Thymus (tissue), 11 donors: ENCODE data around the gene C2orf92. TPM values are rescaled to one million over a fixed set of nuclear protein-coding genes. Genes with fewer than 3 reads are reported as not detected.

Experiments
- DNase-seq, 9 donors: peaks; one replicate each; pipeline ENCODE4 v3.0.0-alpha.2; 2013; ENCODE audit warnings: low spot score in 9 of 9, low read depth in 6 of 9, missing footprints in 1 of 9
- H3K27ac ChIP-seq, 2 donors: one replicate each; pipeline ENCODE4 v1.5.1; 2013; ENCODE audit warnings: control low read depth in 1 of 2, low read depth in 1 of 2, low read length in 1 of 2, mild to moderate bottlenecking in 1 of 2, moderate library complexity in 1 of 2
- H3K27me3 ChIP-seq, 2 donors: one replicate each; pipeline ENCODE4 v1.5.1; 2013; ENCODE audit warnings: low read length in 1 of 2; ENCODE audit not compliant: control insufficient read depth in 2 of 2, insufficient read depth in 1 of 2
- H3K36me3 ChIP-seq, 2 donors: one replicate each; pipeline ENCODE4 v1.5.1; 2013; ENCODE audit warnings: low read length in 1 of 2, mild to moderate bottlenecking in 1 of 2, moderate library complexity in 1 of 2; ENCODE audit not compliant: control insufficient read depth in 2 of 2, insufficient read depth in 2 of 2
- H3K4me1 ChIP-seq, 2 donors: one replicate each; pipeline ENCODE4 v1.5.1; 2013; ENCODE audit warnings: low read length in 2 of 2; ENCODE audit not compliant: control insufficient read depth in 2 of 2, insufficient read depth in 2 of 2
- H3K4me3 ChIP-seq, 2 donors: one replicate each; pipeline ENCODE4 v1.5.1; 2013; ENCODE audit warnings: low read length in 2 of 2, control low read depth in 1 of 2, mild to moderate bottlenecking in 1 of 2
- H3K9me3 ChIP-seq, 2 donors: one replicate each; pipeline ENCODE4 v1.5.1; 2013; ENCODE audit warnings: low read length in 1 of 2, mild to moderate bottlenecking in 1 of 2; ENCODE audit not compliant: control insufficient read depth in 2 of 2, insufficient read depth in 1 of 2
- WGBS: extraction: QIAGEN DNeasy Blood & Tissue Kit; methylation state at CpG from one replicate; pipeline ENCODE4 v1.1.7; 2013; 5-methylcytosine and 5-hydroxymethylcytosine counted together
- polyA plus RNA-seq: library from polyadenylated mRNA; stranded (reverse); fragments of 200-250 nt; gene quantifications from one replicate; pipeline ENCODE4 v1.2.3, GENCODE V29; 2013
- total RNA-seq: library from RNA; stranded (reverse); fragments of 120-200 nt; gene quantifications from one replicate; pipeline ENCODE4 v1.2.4, GENCODE V29; 2013
- donor health status: healthy.

C2orf92 gene
- total and polyA plus RNA-seq, 2 donors, result 2.9 to 13.1 TPM

DNA sequence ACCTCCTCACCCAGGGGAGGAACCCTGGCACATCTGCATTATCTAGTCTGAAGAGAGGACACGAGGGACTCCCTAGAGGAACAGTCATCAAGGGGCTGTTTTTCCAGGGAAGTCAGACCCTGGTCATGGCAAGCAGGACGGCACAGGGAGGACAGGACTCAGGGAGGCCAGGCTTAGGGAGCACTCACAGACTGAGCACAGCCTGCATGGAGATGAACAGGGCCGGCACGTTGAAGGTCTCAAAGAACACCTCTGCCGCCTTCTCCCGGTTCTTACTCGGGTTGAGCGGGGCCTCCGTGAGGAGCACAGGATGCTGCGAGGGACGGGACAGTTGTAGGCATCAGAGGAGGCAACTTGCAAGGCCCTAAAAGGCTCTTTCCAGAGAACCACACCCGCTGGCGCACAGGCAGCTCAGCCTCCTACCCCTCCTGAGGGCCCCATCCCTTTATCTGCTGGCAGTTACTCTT is 10.8 kb upstream of the C2orf92 start:
- peaks cover 0 to 9% of the 10 kb centered on the region in 2 donors for H3K9me3 ChIP-seq
- H3K36me3 ChIP-seq, result peaks cover 54 to 58% of the 10 kb centered on the region in 2 donors
- H3K27me3 ChIP-seq, result no peaks in the 10 kb centered on the region
- H3K4me1 ChIP-seq, result peaks cover 9 to 17% of the 10 kb centered on the region in 2 donors
- DNase-seq, result no peak
- no peak overlapping the region for H3K4me3 ChIP-seq
- WGBS, result 93% methylated on average over 13 of the region's 13 CpGs
- H3K27ac ChIP-seq, result no peak overlapping the region

DNA sequence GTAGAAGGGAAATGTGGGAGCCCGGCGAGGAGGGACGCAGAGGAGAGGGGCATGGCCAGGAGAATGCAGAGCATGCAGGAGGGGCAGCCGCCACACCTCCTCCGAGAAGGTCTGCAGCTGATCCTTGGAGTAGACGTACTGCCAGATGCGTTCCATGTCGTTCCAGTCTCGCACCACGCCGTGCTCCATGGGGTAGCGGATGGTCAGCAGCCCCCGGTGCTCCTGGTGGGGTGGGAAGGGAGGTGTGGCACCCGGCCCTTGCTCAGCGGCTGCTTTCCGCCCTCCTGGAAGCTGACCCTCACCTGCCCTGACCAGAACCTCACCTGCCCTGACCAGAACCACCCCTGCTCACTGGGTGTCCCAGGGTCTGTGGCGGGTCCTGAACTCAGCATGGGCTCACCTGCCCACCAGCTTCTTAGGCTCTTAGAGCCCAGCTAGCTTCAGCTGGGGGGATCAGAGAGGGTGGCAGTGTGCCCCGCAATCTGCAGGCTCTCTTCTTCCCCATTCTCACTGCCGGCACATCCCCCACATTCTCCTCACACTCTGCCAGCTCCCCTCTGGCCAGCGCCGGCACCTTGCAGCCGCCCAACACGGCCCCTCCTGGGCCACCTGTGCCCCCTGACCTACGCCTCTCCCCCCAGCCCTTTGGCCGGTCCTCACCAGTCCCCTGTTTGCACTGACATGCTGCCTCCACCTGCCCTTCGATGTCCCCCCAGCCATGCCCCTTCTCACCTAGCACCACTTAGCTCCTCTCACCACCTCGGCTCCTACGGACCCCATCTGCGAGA is 10.1 kb upstream of the C2orf92 start:
- Histone ChIP-seq H3K36me3 (peaks cover 51 to 54% of the 10 kb centered on the region in 2 donors), H3K27me3 (no peaks in the 10 kb centered on the region), H3K4me3 (no peak overlapping the region), H3K27ac (no peak overlapping the region), H3K4me1 (peaks cover 9 to 17% of the 10 kb centered on the region in 2 donors), H3K9me3 (peaks cover 0 to 6% of the 10 kb centered on the region in 2 donors)
- 98% methylated on average over 29 of the region's 29 CpGs for WGBS
- no peak for DNase-seq

DNA sequence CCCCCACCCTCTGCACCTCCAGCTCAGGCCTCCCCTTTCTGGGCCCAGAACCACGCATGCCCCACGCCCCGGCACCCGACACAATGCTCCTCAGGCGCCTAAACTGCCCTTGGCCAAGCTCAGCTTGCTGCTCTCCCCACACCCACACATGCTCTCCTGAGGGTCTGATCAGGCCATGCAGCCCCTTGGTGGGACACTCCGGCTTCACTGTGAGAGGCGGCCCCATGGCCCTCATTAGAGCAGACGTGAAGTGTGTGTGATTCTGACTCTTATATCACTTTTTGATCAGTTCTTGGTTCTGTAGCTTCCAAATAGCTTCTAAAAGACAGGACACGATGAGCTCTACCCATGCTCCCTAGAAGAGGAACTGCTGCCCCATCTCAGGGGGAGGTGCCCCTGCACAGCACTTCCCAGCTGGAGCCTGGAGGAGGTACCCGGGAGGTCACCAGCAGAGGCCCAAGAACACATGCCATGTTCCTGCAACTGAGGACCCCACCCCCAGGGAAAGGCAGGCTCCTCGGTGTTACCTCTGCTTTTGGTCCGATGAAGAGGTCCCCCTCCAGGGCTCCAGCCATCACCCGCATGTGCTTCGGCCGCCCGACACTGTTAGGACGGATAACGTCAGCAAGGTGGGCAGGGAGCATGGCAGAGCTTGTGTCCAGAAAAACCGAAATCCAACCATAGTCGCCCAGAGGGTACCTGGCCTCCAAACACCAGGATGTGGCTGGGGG is 9.3 kb upstream of the C2orf92 start:
- WGBS, result 98% methylated on average over 20 of the region's 20 CpGs
- peaks cover 9 to 24% of the 10 kb centered on the region in 2 donors for H3K4me1 ChIP-seq
- H3K4me3 ChIP-seq, result no peak overlapping the region
- DNase-seq, result no peak
- no peaks in the 10 kb centered on the region for H3K9me3 ChIP-seq
- no peak overlapping the region for H3K27ac ChIP-seq
- H3K27me3 ChIP-seq, result no peaks in the 10 kb centered on the region
- H3K36me3 ChIP-seq, result peaks cover 45 to 50% of the 10 kb centered on the region in 2 donors

DNA sequence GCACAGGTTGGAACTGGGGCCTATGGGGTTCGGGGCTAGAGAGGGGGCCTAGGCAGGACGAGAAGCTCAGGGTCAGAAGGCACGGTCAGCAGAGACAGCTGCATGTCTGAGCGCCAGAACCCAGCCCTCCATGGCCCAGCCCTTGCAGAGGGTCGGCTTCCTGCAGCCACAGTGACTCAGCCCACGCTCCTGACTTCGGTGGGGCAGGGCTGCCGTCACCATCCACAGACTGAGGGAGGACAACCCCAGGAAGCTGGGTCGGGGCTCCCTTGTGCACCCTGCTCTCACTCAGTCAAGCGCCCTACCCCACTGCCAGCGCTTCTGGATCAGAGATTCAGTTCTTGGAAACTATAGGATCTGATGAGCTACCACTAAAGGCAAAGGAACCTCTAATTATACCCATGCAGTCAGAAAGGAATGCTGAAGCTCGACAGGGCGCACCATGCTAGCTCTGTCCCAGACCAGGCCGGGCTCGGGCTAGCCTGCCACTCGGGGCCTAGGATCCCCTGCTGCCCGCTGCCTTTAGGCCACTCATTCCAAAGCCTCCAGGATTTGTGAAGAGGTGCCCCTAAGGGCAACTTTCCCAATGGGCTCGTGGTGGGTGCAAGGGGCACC is 8.6 kb upstream of the C2orf92 start:
- WGBS, result 92% methylated on average over 18 of the region's 18 CpGs
- Histone ChIP-seq H3K36me3 (peaks cover 45 to 50% of the 10 kb centered on the region in 2 donors), H3K4me3 (no peak overlapping the region), H3K27me3 (no peaks in the 10 kb centered on the region), H3K4me1 (peaks cover 9 to 24% of the 10 kb centered on the region in 2 donors), H3K9me3 (no peaks in the 10 kb centered on the region), H3K27ac (no peak overlapping the region)
- DNase-seq, result no peak

DNA sequence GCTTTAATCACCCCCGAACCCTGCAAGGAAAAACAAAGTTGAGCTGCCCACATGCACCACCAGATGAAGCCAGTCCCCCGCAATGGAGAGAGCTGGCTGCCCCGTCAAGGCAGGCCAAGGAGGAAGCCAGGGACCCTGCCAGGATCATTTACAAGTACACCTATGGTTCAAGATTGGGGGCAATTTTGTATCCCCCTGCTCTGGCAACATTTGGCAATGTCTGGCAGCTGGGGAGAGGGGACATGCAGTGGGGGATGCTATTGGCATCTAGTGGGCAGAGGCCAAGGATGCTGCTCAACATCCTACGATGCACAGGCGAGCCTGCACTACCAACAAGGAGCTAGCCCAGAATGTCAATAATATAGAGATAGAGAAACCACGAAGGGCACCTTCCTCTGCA is 7.6 kb upstream of the C2orf92 start:
- no peak overlapping the region for H3K27ac ChIP-seq
- DNase-seq, result no peak
- no peak overlapping the region for H3K4me3 ChIP-seq
- WGBS, result 97% methylated on average over 6 of the region's 6 CpGs
- peaks cover 38 to 40% of the 10 kb centered on the region in 2 donors for H3K36me3 ChIP-seq
- peaks cover 9 to 24% of the 10 kb centered on the region in 2 donors for H3K4me1 ChIP-seq
- H3K27me3 ChIP-seq, result no peaks in the 10 kb centered on the region
- H3K9me3 ChIP-seq, result no peaks in the 10 kb centered on the region

DNA sequence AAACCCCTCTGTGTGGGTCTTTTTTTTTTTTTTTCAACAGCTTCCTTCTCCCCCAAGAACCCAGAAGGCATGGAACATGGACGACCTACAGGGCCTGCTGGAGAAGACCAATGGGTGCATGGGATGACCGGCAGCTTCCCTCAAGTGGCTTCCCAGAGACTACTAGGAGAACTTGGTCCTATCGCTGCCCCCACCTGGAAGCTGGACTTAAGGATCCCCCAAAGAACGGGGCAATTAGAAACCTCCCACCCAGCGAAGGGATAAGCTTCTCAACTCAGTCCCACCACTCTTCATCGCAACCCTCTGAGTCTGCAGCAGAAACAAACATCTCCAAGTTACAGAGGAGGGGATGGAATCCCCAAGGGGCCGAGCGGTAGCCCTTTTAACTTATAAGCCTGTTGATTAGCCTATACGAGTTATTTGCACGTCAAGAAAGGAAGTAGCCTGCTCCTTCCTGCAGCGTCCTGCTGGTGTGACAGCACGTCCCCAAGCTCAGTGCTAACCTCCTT is 7.1 kb upstream of the C2orf92 start:
- peak overlapping the region; percentile 77 to 91 for H3K27ac ChIP-seq

DNA sequence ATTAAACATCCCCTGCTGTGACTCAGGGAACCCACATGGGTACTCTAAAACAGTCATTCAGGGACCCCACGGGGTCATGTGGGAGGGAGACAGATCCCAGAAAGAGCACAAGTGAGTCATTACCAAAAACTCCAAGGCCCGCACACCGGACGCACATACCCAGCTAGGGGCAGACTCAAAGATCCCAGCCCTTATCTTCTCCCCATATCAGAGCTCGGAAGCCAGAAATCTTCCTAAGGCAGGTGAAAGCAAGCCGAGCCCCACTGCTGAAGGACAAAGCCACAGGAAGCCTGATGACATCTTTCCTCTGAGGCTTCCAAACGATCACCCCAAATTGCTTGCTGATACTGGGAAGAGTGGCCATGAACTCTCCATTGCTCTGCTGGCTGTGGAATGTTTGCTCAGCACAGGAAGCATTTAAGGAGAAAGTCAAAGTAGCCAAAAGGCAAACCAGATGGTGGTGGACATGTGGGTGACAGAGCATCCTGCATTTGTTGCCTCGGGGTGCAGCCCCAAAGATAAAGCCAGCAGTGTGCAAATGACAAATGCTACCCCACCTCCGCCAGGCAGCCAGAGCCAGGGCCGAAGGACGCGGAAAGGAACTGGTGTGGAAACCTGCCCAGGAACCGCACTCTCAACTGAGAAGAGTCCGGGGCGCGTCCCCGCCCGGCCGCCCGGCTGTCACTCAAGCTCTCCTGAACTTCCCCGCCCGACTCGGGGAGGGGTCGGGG is 6.5 kb upstream of the C2orf92 start:
- DNase-seq, result peak in 5 of 9 donors; percentile 36 to 55 (median 42)
- Histone ChIP-seq H3K27me3 (no peaks in the 10 kb centered on the region), H3K9me3 (no peaks in the 10 kb centered on the region), H3K4me1 (peaks cover 9 to 24% of the 10 kb centered on the region in 2 donors), H3K4me3 (peak overlapping the region; percentile 72 to 97), H3K27ac (peak overlapping the region; percentile 77 to 91), H3K36me3 (peaks cover 27 to 29% of the 10 kb centered on the region in 2 donors)
- 3% methylated on average over 24 of the region's 24 CpGs for WGBS

More for the DNA sequence above, 7.1 kb upstream of the C2orf92 start:
- peak overlapping the region; percentile 72 to 97 for H3K4me3 ChIP-seq
- H3K27me3 ChIP-seq, result no peaks in the 10 kb centered on the region
- peak in 1 of 9 donors; percentile 19 for DNase-seq
- WGBS, result 39% methylated on average over 12 of the region's 12 CpGs
- H3K36me3 ChIP-seq, result peaks cover 33 to 35% of the 10 kb centered on the region in 2 donors
- H3K4me1 ChIP-seq, result peaks cover 9 to 24% of the 10 kb centered on the region in 2 donors
- no peaks in the 10 kb centered on the region for H3K9me3 ChIP-seq

DNA sequence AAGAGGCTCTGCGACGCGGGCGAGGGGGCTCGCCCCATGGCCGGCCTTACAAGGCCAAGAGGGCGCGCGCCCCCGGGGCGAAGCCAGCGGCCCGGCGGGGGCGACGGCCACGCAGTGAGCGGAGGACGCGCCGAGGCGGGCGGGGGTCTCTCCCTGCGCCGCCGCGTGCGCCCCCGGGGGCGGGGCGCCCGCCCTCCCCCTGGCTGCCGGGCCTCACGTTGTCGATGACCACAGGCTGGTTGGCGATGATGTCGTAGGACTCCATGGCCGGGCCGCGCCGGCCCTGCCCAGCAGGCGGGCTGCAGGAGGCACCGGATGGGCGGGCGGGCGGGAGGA is 5.9 kb upstream of the C2orf92 start:
- no peaks in the 10 kb centered on the region for H3K27me3 ChIP-seq
- peak in 5 of 9 donors; percentile 48 to 80 (median 59) for DNase-seq
- peaks cover 22 to 23% of the 10 kb centered on the region in 2 donors for H3K36me3 ChIP-seq
- H3K4me3 ChIP-seq, result peak overlapping the region; percentile 72 to 97
- WGBS, result under 1% methylated on average over 46 of the region's 46 CpGs
- no peaks in the 10 kb centered on the region for H3K9me3 ChIP-seq
- H3K27ac ChIP-seq, result peak overlapping the region; percentile 77 to 91
- H3K4me1 ChIP-seq, result peaks cover 9 to 24% of the 10 kb centered on the region in 2 donors
